ENCODE data around the gene CDKAL1.

CDKAL1 gene

DNA sequence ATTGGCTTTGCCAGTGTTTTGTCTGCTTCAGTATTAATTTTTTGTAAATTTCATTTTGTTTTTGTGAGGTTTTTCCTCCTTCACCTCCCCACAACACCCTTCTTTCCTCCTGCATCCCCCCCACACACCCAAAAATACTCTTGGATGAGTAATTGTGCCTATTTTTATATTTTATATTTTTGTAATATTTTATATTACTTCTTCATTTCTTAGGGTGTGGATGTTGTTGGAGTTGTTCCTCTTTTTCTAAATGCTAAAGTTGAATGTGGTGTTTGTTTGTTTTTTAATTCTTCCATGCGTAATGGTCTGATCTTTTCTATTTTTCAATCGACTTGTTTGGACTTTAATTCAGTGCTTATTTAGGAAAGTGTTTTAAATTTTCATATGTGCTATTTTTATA is 638.8 kb downstream of the CDKAL1 start:
- DNase-seq (ENCODE audit: low spot score): no peak
- TF ChIP-seq, protein P1, sequence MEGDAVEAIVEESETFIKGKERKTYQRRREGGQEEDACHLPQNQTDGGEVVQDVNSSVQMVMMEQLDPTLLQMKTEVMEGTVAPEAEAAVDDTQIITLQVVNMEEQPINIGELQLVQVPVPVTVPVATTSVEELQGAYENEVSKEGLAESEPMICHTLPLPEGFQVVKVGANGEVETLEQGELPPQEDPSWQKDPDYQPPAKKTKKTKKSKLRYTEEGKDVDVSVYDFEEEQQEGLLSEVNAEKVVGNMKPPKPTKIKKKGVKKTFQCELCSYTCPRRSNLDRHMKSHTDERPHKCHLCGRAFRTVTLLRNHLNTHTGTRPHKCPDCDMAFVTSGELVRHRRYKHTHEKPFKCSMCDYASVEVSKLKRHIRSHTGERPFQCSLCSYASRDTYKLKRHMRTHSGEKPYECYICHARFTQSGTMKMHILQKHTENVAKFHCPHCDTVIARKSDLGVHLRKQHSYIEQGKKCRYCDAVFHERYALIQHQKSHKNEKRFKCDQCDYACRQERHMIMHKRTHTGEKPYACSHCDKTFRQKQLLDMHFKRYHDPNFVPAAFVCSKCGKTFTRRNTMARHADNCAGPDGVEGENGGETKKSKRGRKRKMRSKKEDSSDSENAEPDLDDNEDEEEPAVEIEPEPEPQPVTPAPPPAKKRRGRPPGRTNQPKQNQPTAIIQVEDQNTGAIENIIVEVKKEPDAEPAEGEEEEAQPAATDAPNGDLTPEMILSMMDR (IDR thresholded peaks at IDR 0.05; ENCODE audit: extremely low read depth, insufficient read depth, missing control alignments): no peak
- in situ Hi-C loops (cut with MboI; ENCODE audit: low pct_unique_long_range_greater_than_20kb, low sequenced_read_pairs, unreplicated experiment): no loop called here

- no peak for DNase-seq (ENCODE audit: low spot score)
- TF ChIP-seq, protein P1 (IDR thresholded peaks at IDR 0.05; ENCODE audit: extremely low read depth, insufficient read depth, missing control alignments): no peak
- in situ Hi-C loops (cut with MboI; ENCODE audit: low pct_unique_long_range_greater_than_20kb, low sequenced_read_pairs, unreplicated experiment): no loop called here
Observed at GRCh38 chr6:21173678-21174077, 639.4 kb downstream of the CDKAL1 start.

DNA sequence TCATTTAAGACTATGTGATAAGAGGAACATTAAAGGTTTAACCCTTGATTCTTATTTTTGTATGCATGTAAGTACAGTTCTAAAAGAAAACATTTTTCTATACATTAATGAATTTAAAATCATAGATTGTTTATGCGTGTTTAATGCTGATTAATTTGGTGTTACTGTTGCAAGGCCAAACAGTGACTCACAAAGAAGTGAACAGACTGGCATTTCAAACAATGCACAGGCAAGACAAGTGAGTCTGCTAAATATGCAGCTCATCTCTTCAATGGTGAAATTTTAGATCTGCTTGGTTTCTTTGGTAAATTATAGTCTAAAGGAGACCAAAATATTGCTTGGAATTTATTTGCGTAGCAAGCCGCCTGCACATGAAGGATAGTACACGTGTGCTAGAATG is 641.9 kb downstream of the CDKAL1 start:
- DNase-seq (ENCODE audit: low spot score): no peak
- TF ChIP-seq, protein P1 (IDR thresholded peaks at IDR 0.05; ENCODE audit: extremely low read depth, insufficient read depth, missing control alignments): no peak
- in situ Hi-C loops (cut with MboI; ENCODE audit: low pct_unique_long_range_greater_than_20kb, low sequenced_read_pairs, unreplicated experiment): no loop called here

DNA sequence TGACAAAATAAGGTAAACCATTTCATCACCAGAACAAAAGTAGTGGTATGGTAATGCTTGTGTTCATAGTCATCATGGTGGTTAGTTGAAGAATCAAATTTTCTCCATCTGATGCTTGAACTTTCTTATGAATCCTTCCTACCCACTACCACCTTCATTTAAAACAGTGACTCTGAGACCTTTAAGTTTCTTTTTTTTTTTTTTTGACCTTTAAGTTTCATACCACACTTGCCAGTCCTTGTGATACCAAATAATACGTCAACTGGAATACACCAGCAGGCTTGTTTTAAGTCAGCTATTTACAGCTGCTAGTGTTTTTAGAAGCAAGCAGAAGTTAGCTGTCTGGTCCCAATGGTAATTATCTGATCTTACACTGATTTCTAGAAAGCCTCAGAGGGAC is 645.9 kb downstream of the CDKAL1 start:
- peak; percentile 38 for DNase-seq (ENCODE audit: low spot score)
- TF ChIP-seq, protein P1 (IDR thresholded peaks at IDR 0.05; ENCODE audit: extremely low read depth, insufficient read depth, missing control alignments): no peak
- in situ Hi-C loops (cut with MboI; ENCODE audit: low pct_unique_long_range_greater_than_20kb, low sequenced_read_pairs, unreplicated experiment): no loop called here

GRCh38 chr6:21180800-21181337 is 646.6 kb downstream of the CDKAL1 start:
- in situ Hi-C loops (cut with MboI; ENCODE audit: low pct_unique_long_range_greater_than_20kb, low sequenced_read_pairs, unreplicated experiment): no loop called here
- no peak for DNase-seq (ENCODE audit: low spot score)
- TF ChIP-seq, protein P1 (IDR thresholded peaks at IDR 0.05; ENCODE audit: extremely low read depth, insufficient read depth, missing control alignments): no peak

- in situ Hi-C loops (cut with MboI; ENCODE audit: low pct_unique_long_range_greater_than_20kb, low sequenced_read_pairs, unreplicated experiment): no loop called here
- DNase-seq (ENCODE audit: low spot score): no peak
- TF ChIP-seq, protein P1 (IDR thresholded peaks at IDR 0.05; ENCODE audit: extremely low read depth, insufficient read depth, missing control alignments): no peak
Observed at GRCh38 chr6:21181866-21182265, 647.6 kb downstream of the CDKAL1 start.

DNA sequence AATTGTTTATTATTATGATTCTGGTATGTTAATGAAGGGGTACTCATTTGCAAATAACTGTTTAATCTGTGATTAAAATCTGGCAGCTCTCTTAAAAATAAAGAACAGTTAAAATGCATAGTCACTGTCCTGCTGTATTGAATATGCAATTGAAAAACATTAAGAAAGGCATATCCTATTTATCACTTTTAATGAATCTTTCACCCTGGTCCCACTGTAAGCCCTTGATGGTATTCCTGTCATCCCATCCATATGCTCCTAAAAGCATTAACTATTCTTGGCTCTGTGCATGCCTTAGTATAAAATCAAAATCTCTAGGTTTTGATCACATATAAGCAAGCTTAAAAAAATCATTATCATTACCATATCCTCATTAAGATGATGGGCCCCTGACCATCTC is 648.3 kb downstream of the CDKAL1 start:
- in situ Hi-C loops (cut with MboI; ENCODE audit: low pct_unique_long_range_greater_than_20kb, low sequenced_read_pairs, unreplicated experiment): no loop called here
- TF ChIP-seq, protein P1 (IDR thresholded peaks at IDR 0.05; ENCODE audit: extremely low read depth, insufficient read depth, missing control alignments): no peak
- no peak for DNase-seq (ENCODE audit: low spot score)
